ENCODE data around the gene MOK. TPM values are rescaled to one million over a fixed set of nuclear protein-coding genes. Genes with fewer than 3 reads are reported as not detected.
"Not testable (repeated sequence)": the region's sequence is repeated elsewhere in the genome, so short reads cannot be mapped to it uniquely, and the experiment has no call there.

Gene MOK
- total RNA-seq, 1 donor from 2014 or later: 14.5 TPM

DNA sequence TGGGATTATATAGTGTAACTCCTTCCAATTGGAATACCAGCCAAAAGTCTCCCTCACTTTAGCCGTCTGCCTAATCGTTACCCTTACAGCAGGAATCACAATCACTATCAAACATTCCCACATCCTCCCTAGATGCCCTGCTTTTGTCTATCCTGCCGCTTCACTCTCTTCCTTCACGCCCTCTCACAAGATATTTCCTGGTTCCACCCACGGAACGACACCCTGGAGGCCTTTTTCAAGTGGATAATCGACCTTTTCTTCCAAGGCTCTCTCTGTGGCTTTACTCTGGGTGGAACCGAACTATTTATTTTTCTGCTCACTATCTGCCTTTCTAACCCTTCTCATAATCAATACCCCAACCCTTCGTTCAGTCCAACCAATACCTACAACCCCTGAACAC lies 58.9 kb downstream of the MOK start:
- no peak for DNase-seq

- DNase-seq: not testable (repeated sequence)
These were observed 61.2 kb downstream of the MOK start for GRCh38 chr14:102243795-102244194.

DNA sequence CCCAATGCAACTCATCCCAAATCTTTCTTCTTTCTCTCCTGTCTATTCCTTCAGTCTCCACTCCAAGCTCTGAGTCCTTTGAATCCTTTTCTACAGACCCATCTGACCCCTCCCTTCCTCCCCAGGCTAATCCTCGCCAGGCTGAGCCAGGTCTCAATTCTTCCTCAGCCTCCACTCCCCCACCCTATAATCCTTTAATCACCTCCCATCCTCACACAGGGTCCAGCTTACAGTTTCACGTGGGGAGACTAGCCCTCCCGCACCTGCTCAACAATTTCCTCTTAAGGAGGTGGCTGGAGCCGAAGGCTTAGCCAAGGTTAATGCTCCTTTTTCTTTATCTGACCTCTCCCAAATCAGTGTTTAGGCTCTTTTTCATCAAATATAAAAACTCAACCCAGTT lies 63.8 kb downstream of the MOK start:
- no peak for DNase-seq

GRCh38 chr14:102240481-102240880 lies 64.5 kb downstream of the MOK start:
- not testable (repeated sequence) for DNase-seq

DNA sequence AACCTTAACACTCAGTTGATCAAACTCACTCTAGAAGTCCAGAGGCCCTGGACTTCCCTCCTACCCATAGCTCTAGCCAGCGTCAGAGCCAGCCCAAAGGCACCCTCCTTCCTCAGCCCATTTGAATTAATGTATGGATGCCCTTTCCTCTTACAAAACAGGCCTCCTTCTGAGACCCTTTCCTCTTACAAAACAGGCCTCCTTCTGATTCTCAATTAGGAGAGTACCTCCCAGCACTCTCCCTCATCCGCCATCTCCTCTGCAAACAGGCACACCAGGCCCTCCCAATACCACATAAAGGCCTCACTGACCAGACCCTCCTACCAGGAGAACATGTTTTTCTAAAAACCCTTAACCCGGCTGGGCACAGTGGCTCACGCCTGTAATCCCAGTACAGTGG lies 65.7 kb downstream of the MOK start:
- DNase-seq: no peak

- no peak for DNase-seq
These were observed 66.2 kb downstream of the MOK start for GRCh38 chr14:102238766-102239165.

DNA sequence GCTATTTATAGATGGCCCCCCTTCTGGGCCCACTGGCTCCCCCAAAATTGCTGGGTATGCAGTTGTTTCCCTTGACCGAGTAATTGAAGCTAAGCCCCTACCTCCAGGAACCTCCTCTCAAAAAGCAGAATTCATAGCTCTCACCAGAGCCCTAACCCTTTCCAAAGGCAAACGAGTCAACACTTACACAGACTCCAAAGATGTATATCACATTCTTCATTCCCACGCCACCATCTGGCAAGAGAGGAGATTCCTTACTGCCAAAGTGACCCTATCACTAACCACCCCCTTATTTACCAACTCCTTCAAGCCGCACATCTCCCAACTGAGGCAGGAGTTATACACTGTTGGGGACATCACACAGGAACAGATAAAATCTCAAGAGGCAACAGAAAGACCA lies 66.8 kb downstream of the MOK start:
- no peak for DNase-seq

DNA sequence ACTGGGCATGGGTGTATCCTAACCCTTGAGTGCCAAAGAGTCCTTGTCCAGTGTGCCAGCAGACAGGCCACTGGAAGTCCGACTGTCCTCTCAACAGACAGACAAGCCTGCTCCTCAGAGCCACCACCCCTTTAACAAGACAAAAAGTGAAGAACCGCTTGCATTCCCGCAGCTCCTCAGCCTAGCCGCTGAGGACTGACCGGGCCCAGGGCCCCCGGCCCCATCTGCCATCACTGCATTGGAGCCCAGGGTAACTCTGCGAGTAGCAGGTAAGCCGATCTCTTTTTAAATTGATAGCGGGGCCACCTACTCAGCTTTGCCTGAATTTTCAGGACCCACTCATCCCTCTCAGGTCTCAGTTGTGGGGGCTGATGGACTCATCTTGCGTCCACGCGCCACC lies 68.9 kb downstream of the MOK start:
- no peak for DNase-seq

- peak; percentile 23 for DNase-seq
These were observed 69.6 kb downstream of the MOK start for GRCh38 chr14:102235275-102235897.

- no peak for DNase-seq
These were observed 70.4 kb downstream of the MOK start for GRCh38 chr14:102234331-102235264.

- no peak for DNase-seq
These were observed 71.9 kb downstream of the MOK start for GRCh38 chr14:102233081-102233480.

- DNase-seq: no peak
These were observed 72.7 kb downstream of the MOK start for GRCh38 chr14:102232348-102232625.

DNA sequence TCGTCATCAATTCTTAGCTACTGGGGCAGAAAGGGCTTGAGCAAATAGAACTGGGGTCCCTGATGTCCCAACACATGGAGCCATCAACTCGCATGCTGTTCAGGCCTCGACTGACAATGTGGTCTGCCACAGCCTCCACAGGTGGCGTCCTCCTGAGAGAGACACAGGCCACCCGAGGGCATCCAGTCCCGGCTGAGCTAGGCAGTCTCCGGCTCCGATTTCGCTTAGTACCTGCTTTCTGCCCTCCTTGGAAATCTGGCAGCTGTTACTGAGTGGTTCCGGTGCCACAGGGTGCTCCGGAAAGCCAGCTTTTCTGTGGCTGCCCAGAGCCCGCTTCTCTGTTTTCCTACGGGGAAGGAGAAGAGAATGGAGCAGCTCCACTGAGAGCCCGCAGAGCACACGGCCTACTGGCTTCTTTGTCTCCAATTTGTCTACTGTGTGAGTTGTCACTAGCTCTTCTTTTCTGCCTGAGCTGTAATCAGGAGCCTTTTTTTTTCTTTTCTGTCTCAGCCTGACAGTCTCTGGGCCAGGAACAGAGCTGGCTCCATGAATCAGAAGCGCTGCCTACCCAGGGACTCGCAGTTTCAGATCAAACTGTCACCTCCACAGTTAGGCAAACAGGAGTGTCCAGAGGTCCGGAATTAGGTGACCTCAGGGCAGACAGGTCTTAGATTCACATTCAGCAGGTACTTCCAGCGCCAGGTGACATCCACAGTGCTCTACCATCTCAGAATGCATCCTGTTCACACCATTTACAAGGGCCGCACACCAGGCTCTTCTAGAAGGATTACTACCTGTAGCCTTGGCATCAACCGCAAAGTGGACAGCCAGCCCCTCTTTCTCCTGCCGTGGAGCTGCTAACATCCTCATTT lies 73.3 kb downstream of the MOK start:
- DNase-seq: no peak

GRCh38 chr14:102230481-102231210 lies 74.3 kb downstream of the MOK start:
- DNase-seq: no peak

DNA sequence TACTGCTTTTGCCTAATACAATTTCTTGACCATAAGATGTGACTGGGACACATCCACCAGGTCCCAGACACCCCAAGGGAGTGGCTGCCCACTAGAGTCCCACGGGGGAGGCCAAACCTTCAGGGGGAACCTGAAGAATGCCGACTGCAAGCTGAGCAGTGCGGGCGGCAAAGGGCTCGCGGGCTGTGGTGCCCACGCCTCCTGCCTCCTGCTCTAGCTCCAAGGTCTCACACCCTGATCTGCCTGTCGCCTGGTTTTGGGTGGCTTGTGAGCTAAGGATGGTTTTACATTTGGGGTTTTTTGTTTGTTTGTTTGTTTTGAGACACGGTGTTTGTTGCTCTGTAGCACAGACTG lies 75.2 kb downstream of the MOK start:
- DNase-seq: no peak

DNA sequence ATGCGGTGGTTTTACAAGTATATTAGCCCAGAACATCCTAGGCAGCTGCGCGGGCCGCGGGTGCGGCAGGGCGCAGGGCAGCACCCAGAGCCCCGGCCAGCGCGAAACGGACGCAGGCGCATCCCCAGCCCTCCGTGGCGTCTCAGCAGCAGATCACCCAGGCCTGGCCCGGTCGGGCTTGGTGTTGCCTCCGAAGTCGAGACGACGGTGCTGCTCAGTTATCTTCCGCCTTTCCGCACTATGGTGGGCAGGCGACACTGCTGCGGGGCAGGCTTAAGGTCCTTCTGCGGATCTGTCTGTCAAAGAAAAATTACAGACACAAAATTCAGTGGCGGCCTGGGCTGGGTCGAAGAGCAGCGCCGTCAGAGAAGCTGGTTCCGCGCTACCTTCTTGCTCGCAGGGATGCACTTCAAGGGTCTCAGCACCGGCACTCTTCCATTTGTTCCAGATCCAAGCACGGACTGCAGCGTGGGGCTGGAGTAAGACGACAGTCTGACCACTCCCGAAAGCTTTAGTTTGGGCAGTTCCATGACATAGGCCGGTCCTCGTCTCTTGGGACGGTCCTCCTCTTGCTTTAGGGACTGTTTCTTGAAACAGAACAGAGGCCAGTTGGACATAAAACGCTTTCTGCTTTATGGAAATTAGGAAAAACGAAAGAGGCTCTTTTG lies 75.8 kb downstream of the MOK start:
- DNase-seq: no peak

GRCh38 chr14:102227184-102227964 lies 77.6 kb downstream of the MOK start:
- no peak for DNase-seq

DNA sequence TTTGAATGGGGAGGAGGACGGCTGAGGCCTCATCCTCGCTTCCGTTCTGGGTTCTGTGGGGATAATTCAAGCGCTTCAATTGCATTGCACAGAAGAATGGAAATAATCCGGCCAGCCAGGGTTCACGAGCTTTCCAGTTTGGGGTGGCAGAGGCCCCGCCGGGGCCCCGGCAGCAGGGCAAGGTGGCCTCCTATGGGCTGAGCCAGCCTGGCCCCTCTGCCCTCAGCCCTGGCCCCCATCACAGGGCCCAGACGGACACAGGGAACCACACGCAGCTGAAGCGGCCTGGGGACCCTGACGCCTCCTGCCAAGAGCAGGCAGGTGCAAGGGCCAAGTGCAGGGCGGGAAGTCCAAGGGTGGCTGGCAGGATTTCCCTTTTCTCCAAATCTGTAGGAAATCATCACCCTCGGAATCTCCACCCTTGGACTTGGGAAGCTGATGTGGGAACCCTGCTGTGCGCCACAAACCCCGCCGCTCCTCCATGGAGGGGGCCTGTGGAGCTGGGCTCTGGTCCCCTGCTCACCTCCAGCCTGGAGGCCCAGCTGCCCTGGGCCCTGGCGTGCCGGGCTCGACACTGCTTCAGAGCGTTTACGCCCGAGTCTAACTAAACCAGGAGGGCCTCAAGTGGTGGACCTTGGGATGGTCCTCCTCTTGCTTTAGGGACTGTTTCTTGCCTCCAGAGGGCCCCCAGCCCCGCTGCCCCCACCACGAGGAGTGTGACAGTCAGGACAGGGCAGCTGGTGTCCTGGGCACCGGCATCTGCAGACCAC lies 78.4 kb downstream of the MOK start:
- DNase-seq: no peak

GRCh38 chr14:102225936-102226335 lies 79.0 kb downstream of the MOK start:
- DNase-seq: no peak

DNA sequence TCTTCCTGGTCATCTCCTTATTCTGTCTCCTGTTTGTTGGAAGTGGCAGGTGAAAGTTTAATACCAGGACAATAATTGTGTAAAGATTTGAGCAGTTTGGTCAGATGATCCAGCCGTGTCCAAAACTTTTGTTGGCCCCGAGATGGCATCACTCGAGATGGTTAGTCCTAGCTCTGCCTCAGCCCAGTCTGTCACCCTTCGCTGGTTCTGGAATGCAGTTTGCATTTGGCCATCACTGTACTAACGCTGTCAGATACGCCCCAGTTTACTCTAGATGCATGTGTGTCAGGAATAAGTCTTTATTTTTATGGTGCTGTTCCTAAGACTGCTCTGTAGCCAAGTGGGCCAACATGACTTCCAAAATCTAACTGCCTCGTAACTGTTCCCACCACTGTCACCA lies 79.6 kb downstream of the MOK start:
- DNase-seq: no peak

All from skin of body (tissue), 2 donors.